ENCODE data around the gene RFC4. TPM values are rescaled to one million over a fixed set of nuclear protein-coding genes. Genes with fewer than 3 reads are reported as not detected.
"Not testable (repeated sequence)": the region's sequence is repeated elsewhere in the genome, so short reads cannot be mapped to it uniquely, and the experiment has no call there.

The RFC4 gene
- 10 to 100 TPM; 75.2 to 77.6 TPM for total RNA-seq

- ATAC-seq (ENCODE audit: low read depth), result peak; percentile 81
- no peaks in the 10 kb centered on the region for H3K27me3 Mint-ChIP-seq
- peak within 1 kb of the TSS; percentile 85 for H3K27ac Mint-ChIP-seq
Observed at GRCh38 chr3:186806089-186807055, at the start of gene RFC4. RFC4 (minus strand) TSS chr3:186806482; CDS start chr3:186804713, 1,769 bp downstream.

GRCh38 chr3:186854954-186855353 is 48.7 kb upstream of the RFC4 start:
- Mint-ChIP-seq H3K4me1 (peaks cover 7% of the 10 kb centered on the region), H3K27ac (no peak overlapping the region), H3K27me3 (no peaks in the 10 kb centered on the region), H3K36me3 (peaks cover 4% of the 10 kb centered on the region), H3K4me3 (no peak overlapping the region), H3K9me3 (peaks cover 10% of the 10 kb centered on the region)
- ATAC-seq (ENCODE audit: low read depth) (no peak), DNase-seq (no peak)
- POLR2A ChIA-PET, result no interaction called here

More at GRCh38 chr3:186806089-186807055, at the start of gene RFC4:
- Mint-ChIP-seq H3K36me3 (peaks cover 10% of the 10 kb centered on the region), H3K4me3 (peak within 1 kb of the TSS; percentile 92), H3K4me1 (peaks cover 29% of the 10 kb centered on the region), H3K9me3 (no peaks in the 10 kb centered on the region)
- DNase-seq, result peak; percentile 87
- POLR2A ChIA-PET, result interaction anchor here (0.5 to 3.3 kb wide), 10 partner anchors 9 to 333 kb away, joined by 3 to 81 read pairs (median 4); partner anchors contain the start of genes EIF4A2 and RPL39L

GRCh38 chr3:186854146-186854545 is 47.9 kb upstream of the RFC4 start:
- no peak overlapping the region for H3K27ac Mint-ChIP-seq
- POLR2A ChIA-PET, result no interaction called here
- no peak for DNase-seq
- no peak overlapping the region for H3K4me3 Mint-ChIP-seq
- H3K4me1 Mint-ChIP-seq, result peaks cover 10% of the 10 kb centered on the region
- ATAC-seq (ENCODE audit: low read depth), result no peak
- peaks cover 4% of the 10 kb centered on the region for H3K36me3 Mint-ChIP-seq
- peaks cover 6% of the 10 kb centered on the region for H3K9me3 Mint-ChIP-seq
- no peaks in the 10 kb centered on the region for H3K27me3 Mint-ChIP-seq

GRCh38 chr3:186852994-186853393 is 46.7 kb upstream of the RFC4 start:
- Mint-ChIP-seq H3K9me3 (peaks cover 4% of the 10 kb centered on the region), H3K27me3 (peaks cover under 1% of the 10 kb centered on the region), H3K36me3 (peaks cover 3% of the 10 kb centered on the region), H3K4me1 (peaks cover 10% of the 10 kb centered on the region), H3K4me3 (no peak overlapping the region), H3K27ac (no peak overlapping the region)
- POLR2A ChIA-PET, result no interaction called here
- DNase-seq (no peak), ATAC-seq (ENCODE audit: low read depth) (no peak)

GRCh38 chr3:186851835-186852234 is 45.6 kb upstream of the RFC4 start:
- ATAC-seq (ENCODE audit: low read depth); H3K4me3 Mint-ChIP-seq; H3K36me3 Mint-ChIP-seq; H3K9me3 Mint-ChIP-seq; H3K27me3 Mint-ChIP-seq; H3K4me1 Mint-ChIP-seq; POLR2A ChIA-PET; DNase-seq: not testable (repeated sequence)
- H3K27ac Mint-ChIP-seq, result peak overlapping the region; percentile 5

GRCh38 chr3:186849374-186849975 is 43.2 kb upstream of the RFC4 start:
- ATAC-seq (ENCODE audit: low read depth), result peak; percentile 91
- DNase-seq, result no peak
- Mint-ChIP-seq H3K27me3 (peaks cover 10% of the 10 kb centered on the region), H3K27ac (peak overlapping the region; percentile 42), H3K36me3 (peaks cover 3% of the 10 kb centered on the region), H3K9me3 (peaks cover 4% of the 10 kb centered on the region), H3K4me3 (no peak overlapping the region), H3K4me1 (peaks cover 10% of the 10 kb centered on the region)
- POLR2A ChIA-PET, result interaction anchor here (0.6 to 1.9 kb wide), 7 partner anchors 22 to 316 kb away, joined by 3 to 9 read pairs (median 4); no protein-coding TSS in a partner anchor

GRCh38 chr3:186847437-186847836 is 41.2 kb upstream of the RFC4 start:
- ATAC-seq (ENCODE audit: low read depth), result no peak
- Mint-ChIP-seq H3K27ac (no peak overlapping the region), H3K27me3 (peaks cover 13% of the 10 kb centered on the region), H3K4me1 (peaks cover 8% of the 10 kb centered on the region), H3K9me3 (no peaks in the 10 kb centered on the region), H3K36me3 (no peaks in the 10 kb centered on the region), H3K4me3 (no peak overlapping the region)
- no peak for DNase-seq
- POLR2A ChIA-PET, result no interaction called here

- Mint-ChIP-seq H3K27me3 (peaks cover 13% of the 10 kb centered on the region), H3K36me3 (no peaks in the 10 kb centered on the region), H3K4me1 (peaks cover 3% of the 10 kb centered on the region), H3K9me3 (no peaks in the 10 kb centered on the region), H3K4me3 (no peak overlapping the region), H3K27ac (no peak overlapping the region)
- DNase-seq, result no peak
- POLR2A ChIA-PET, result interaction anchor here (0.7 kb wide), 1 partner anchor 64 kb away, joined by 3 read pairs; no protein-coding TSS in a partner anchor
- no peak for ATAC-seq (ENCODE audit: low read depth)
Observed at GRCh38 chr3:186845756-186846155, 39.5 kb upstream of the RFC4 start.

GRCh38 chr3:186844908-186845307 is 38.6 kb upstream of the RFC4 start:
- H3K4me3 Mint-ChIP-seq, result no peak overlapping the region
- POLR2A ChIA-PET, result interaction anchor here (0.7 kb wide), 1 partner anchor 27 kb away, joined by 3 read pairs; no protein-coding TSS in a partner anchor
- H3K36me3 Mint-ChIP-seq, result no peaks in the 10 kb centered on the region
- H3K27ac Mint-ChIP-seq, result no peak overlapping the region
- no peaks in the 10 kb centered on the region for H3K9me3 Mint-ChIP-seq
- DNase-seq, result no peak
- H3K27me3 Mint-ChIP-seq, result peaks cover 13% of the 10 kb centered on the region
- peaks cover 3% of the 10 kb centered on the region for H3K4me1 Mint-ChIP-seq
- no peak for ATAC-seq (ENCODE audit: low read depth)

- DNase-seq, result no peak
- Mint-ChIP-seq H3K27me3 (peaks cover 19% of the 10 kb centered on the region), H3K9me3 (no peaks in the 10 kb centered on the region), H3K36me3 (no peaks in the 10 kb centered on the region), H3K4me3 (no peak overlapping the region), H3K4me1 (no peaks in the 10 kb centered on the region), H3K27ac (no peak overlapping the region)
- ATAC-seq (ENCODE audit: low read depth), result no peak
- POLR2A ChIA-PET, result no interaction called here
Observed at GRCh38 chr3:186843039-186843432, 36.8 kb upstream of the RFC4 start.

- Mint-ChIP-seq H3K4me3 (no peak within 1 kb of the TSS), H3K27ac (no peak within 1 kb of the TSS), H3K9me3 (no peaks in the 10 kb centered on the region), H3K27me3 (peaks cover 19% of the 10 kb centered on the region), H3K36me3 (no peaks in the 10 kb centered on the region), H3K4me1 (no peaks in the 10 kb centered on the region)
- no peak for ATAC-seq (ENCODE audit: low read depth)
- POLR2A ChIA-PET, result no interaction called here
- no peak for DNase-seq
Observed at GRCh38 chr3:186842426-186843038, 36.2 kb upstream of the RFC4 start, which contains the start of gene ADIPOQ. ADIPOQ (plus strand) TSS chr3:186842710; CDS start chr3:186853059, 10,349 bp downstream.

GRCh38 chr3:186841620-186842019 is 35.3 kb upstream of the RFC4 start:
- H3K27ac Mint-ChIP-seq, result no peak overlapping the region

More at GRCh38 chr3:186841620-186842019, 35.3 kb upstream of the RFC4 start:
- no peak overlapping the region for H3K4me3 Mint-ChIP-seq
- peaks cover 19% of the 10 kb centered on the region for H3K27me3 Mint-ChIP-seq
- DNase-seq (no peak), ATAC-seq (ENCODE audit: low read depth) (no peak)
- H3K9me3 Mint-ChIP-seq, result no peaks in the 10 kb centered on the region
- no peaks in the 10 kb centered on the region for H3K4me1 Mint-ChIP-seq
- POLR2A ChIA-PET, result no interaction called here
- no peaks in the 10 kb centered on the region for H3K36me3 Mint-ChIP-seq

All from activated naive CD8-positive, alpha-beta T cell treated with anti-CD3 and anti-CD28 coated beads, Interleukin-2, amount 10 ng/mL, durations not matched to agents 7 days and 5 days (primary cell).